GOT3 (cell line): ENCODE results near the gene LGALS9B.
"Not testable (repeated sequence)": the region's sequence is repeated elsewhere in the genome, so short reads cannot be mapped to it uniquely, and the experiment has no call there.

Source experiments
- DNase-seq: peaks from one replicate; lab custom pipeline; 2025; ENCODE audit warnings: mixed read lengths; lab: John Stamatoyannopoulos, UW

The LGALS9B gene

DNA sequence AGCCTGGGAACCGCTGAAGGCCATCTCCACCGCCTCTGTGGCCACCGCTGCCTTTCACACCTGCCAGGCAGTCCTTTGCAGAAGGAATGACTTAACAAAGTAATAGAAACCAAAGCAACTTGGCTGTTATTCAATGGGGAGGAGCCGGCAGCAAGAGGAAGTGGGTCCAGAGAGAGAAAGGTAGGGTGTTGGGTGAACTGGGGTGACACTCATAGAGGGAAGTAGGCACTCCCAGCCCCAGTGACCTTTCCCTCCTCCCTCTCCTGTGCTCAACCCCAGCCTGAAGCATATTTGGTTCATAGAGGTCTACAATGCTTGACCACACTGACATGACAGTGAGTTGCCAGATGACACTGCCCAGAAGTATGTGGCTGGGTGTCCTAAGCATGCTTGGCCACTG is at the start of gene LGALS9B:
Gene LGALS9B, minus strand, starts transcription at position 93 of the 400 bp plus-strand sequence. Its CDS starts 69 bp downstream, at position 24.
- DNase-seq: not testable (repeated sequence)

DNA sequence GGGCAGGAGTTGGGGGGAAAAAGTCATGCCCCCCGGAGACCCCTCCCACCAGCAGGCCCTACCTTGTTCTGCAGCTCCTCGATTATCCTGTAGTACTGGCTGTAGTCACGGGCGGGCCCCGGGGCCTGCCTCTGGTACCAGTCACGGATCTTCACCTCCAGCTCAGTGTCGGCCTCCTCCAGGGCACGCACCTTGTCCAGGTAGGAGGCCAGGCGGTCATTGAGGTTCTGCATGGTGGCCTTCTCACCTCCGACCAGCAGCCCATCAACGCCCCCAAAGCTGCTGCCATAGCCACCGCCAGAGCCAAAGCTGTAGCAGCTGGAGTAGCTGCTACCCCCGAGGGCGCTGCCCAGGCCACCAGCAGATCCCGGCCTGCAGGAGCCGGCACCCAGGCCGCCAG is 49.6 kb upstream of the LGALS9B start:
- DNase-seq: not testable (repeated sequence)

DNA sequence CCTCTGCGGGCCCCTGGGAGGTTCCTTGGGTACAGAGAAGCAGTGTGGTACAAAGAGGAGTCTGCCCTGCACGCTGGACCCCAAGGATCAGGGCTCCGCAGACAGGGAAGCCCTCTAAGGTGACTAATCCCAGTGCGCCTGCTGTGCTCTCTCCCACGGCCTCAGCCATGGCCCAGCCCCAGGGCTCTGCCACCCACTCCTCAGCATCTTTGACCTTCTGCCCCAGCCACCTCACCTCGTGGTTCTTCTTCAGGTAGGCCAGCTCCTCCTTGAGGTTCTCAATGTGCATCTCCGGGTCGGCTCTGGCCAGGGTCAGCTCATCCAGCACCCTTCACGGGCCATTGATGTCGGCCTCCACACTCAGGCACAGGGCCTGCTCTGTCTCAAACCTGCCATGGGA is 47.8 kb upstream of the LGALS9B start:
- not testable (repeated sequence) for DNase-seq

DNA sequence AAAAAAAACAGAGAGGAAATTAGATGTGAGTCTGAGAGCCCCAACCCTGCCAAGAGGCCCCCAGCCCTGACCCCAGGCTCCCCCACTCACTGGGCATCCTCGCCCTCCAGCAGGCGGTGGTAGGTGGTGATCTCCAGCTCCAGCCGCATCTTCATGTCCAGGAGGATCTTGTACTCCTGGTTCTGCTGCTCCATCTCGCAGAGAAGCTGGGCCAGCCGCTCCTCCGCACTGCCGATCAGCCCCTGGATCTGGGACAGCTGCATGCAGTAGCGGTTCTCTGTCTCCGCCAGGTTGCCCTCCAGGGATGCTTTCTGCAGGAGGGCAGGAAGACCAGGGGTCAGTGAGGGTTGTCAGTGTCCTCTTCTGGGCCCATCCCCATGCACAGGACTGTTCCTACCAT is 46.2 kb upstream of the LGALS9B start:
- DNase-seq: not testable (repeated sequence)

DNA sequence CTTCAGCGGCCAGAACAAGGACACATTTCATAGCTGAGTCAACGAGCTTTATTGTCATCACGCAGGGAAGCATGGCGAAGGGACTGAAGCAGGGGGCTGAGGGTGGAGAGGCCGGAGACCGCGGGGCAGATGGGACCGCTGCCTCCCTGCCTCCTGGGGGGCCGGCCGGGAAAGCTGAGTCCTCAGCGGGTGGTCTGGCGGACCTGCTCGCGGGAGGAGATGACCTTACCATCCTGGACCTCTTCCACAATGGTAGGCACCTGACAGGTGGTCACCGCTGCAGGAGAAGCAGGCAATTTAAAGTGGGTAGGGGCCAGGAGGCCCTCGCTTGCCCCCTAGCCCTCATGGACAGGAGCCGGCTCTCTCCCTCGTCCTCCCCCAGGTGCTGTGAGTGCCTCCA is 45.0 kb upstream of the LGALS9B start:
- not testable (repeated sequence) for DNase-seq

DNA sequence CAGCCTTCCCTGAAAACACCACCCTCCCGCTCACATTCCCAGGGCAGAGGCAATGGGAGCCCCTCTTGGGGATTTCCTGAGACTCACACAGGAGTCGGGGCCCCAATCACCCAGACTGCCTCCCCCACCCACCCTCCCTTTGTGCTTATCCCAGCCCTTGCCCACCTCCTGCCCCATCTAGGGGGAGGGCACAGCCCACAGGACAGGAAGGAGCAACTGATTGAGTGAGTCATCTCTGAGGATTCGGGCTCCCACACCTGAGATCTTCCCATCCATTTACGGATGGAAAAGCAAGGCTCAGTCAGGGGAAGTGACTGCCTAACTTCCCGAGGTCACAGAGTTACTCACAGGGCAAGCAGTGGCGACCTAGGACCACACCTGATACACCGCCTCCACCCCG is 44.4 kb upstream of the LGALS9B start:
- not testable (repeated sequence) for DNase-seq

DNA sequence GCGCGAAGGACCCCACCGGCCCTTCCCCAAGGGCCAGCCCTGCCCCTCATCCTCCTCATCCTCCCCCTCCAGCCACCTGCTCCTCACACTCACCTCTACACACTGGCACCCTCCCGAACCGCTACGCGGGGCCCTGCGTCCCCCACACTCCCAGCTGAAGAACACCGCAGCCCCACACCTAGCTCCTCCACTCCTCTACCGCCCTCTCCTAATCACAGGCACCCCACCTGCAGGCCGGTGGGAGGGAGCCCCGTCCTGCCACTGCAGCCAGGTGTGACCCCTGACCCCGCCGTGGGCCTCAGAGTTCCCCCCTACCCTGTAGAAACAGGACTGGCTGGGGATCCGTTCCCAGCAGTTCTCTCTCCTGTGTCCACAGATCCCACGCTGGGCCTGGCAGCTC is 38.0 kb upstream of the LGALS9B start:
- DNase-seq: not testable (repeated sequence)

DNA sequence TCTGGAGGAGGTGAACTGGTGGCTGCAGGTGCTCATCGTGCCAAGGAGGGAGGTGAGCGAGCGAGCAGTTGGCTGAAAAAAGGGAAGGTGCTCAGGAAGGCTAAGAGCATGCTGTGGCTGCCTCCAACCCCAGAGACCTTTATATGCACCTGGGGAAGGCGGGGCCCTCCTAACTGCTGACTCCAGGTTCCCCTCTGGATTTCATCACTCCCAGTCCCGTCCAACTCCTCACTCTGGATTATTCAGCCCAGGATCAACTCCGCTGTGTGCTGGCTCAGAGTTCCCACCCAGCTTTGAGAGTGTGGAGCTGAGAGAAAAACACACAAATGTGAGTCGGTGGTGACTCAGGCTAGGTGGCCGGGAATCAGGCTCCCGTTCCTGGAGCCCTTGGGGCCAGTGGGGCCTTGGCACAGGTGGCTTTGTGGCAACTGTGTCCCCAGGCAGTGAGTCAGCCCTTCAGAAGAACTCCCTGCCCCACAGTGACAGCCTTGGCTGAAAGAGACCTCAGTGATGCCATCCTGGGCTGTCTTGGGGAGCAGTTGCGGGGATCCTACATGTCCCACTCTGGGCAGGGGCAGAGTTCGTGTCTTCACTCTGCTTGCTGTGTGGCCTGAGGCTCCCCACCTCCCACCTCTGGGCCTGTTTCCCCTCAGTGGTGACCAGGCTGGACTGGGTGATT is 37.2 kb upstream of the LGALS9B start:
- not testable (repeated sequence) for DNase-seq

DNA sequence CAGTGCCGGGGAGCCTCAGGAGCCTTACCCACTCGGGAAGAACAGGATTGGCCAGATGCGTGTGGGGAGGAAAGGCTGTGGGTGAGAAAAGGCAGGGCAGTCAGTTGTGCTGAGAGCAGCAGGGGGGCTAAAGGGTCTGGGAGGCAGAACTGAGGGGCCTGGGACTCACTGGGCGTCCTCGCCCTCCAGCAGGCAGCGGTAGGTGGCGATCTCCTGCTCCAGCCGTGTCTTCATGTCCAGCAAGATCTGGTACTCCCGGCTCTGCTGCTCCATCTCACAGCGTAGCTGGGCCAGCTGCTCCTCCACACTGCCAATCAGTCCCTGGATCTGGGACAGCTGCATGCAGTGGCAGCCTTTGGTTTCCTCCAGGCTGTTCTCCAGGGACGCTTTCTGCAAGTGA is 34.6 kb upstream of the LGALS9B start:
- DNase-seq: not testable (repeated sequence)

DNA sequence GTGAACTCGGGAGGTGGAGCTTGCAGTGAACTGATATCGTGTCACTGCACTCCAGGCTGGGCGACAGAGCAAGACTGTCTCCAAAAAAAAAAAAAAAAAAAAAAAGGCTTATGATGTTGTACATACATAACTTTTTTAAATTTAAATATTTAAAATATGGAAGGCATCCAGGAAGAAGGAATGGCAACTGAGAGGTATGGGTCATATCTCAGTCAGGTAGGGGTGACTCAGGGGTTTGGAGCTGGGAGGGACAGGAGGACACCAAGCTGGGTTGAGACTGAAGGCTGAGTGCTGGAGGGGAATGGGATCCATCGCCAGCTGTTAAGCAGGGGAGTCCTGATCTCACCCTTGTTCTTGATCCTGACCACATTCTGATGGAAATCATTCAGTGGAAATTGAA is 33.0 kb upstream of the LGALS9B start:
- DNase-seq: not testable (repeated sequence)

DNA sequence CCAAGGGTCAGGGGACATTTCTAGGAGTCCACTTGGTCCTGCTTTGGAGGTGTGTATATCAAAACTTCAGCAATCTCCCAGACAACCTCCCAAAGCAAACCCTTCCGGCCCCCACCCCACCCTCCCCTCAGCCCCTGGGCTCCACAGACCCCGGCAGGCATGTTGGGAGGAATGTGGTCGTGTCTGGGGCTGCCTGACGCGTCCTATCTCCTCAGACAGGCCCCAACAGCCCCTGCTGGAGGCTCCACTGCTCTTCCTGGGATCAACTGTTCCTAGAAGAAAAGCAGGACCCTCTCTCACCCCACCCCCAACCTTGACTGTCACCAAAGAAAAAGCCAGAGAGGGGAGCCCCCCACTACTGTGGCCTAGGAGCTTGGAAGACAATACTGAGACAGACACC is 28.1 kb upstream of the LGALS9B start:
- not testable (repeated sequence) for DNase-seq

DNA sequence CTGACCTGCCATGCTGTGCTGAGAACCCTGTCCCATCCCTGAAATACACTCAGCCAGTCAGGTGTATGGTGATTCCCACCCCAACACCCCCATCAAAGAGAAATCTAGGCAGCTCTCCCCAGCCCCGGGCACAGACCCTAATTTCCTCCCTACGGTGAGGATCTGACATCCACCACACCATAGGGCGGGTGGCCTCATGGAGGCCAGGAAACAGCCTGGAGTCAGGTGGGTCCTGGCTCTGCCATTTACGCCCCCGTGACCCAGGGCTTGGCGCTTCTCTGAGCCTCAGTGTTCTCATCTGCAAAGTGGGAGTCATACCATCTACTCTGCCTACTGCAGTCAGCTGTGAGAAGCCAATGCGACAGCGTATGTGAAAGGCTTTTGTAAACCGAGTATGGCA is 27.4 kb upstream of the LGALS9B start:
- not testable (repeated sequence) for DNase-seq

DNA sequence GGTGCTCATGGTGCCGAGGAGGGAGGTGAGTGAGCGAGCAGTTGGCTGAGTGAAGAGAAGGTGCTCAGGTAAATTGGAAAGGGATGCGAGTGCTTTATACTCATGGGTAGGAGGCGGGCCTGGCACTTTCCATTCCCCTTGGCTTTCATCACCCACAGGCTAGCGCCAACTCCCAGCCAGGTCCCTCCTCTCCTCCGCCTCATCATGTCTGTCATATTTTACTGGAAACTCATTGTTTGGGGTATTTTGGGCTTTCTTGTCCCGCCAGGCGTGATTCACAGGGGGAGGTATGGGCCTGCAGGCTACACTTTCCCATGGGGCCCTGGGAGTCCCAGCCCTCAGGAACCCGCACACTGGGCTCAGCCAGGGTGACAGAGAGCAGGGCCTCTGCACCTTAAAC is 26.8 kb upstream of the LGALS9B start:
- not testable (repeated sequence) for DNase-seq

DNA sequence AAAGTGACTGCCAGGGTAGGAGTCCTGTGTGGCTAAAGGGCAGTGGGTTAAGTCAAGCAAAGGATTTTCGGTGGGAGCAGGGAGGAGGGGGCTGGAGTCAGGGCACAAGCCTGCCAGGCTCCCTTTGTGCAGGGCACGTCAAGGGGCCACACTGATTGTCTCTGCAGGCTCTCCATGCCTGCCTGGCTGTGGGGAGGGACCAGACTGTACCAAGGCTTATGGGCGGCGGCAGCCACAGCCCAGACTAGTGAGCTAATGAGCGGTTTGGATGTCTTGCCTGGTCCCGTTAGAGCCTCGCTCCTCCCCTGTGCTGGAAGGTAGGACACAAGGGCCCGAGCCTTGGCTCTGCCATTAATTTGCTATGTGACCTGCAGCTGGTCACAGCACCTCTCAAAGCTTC is 25.6 kb upstream of the LGALS9B start:
- DNase-seq: not testable (repeated sequence)

DNA sequence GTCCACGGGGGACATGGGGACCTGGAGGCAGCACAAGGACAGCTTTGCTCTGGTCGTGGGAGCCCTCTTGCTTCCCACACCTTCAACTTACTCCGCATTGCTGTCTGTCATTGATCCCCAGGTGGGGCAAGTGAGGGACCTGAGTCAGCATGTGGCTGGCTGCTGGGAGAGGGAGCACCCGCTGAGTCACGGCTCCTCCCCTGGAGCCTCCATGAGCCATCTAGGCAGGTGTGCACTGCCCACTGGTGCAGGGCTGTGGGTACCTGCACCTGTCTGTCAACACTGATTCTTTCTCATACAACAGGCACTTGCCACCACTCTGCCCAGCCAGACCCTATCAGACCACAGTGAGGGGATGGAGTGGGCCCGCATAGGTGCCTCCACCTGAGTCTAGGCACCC is 24.8 kb upstream of the LGALS9B start:
- DNase-seq: not testable (repeated sequence)

DNA sequence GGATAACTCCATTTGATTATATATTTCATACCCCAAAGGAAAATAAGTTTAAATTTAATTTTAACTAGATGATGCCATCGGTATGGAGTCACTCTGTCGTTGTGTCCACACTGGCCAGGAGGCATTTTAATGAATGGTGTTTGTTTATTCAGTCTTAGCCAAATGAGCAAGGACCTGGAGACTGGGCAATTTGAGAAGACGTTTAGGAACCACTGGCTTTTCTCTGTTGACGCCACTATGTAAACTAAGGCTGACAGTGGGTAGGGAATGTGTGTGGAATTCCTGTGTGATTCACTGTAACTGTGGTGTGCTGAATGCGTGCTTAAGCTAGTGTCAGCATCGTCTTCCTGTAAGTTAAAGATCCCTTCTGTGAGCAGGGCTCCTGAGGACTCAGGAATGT is 17.6 kb upstream of the LGALS9B start:
- not testable (repeated sequence) for DNase-seq

DNA sequence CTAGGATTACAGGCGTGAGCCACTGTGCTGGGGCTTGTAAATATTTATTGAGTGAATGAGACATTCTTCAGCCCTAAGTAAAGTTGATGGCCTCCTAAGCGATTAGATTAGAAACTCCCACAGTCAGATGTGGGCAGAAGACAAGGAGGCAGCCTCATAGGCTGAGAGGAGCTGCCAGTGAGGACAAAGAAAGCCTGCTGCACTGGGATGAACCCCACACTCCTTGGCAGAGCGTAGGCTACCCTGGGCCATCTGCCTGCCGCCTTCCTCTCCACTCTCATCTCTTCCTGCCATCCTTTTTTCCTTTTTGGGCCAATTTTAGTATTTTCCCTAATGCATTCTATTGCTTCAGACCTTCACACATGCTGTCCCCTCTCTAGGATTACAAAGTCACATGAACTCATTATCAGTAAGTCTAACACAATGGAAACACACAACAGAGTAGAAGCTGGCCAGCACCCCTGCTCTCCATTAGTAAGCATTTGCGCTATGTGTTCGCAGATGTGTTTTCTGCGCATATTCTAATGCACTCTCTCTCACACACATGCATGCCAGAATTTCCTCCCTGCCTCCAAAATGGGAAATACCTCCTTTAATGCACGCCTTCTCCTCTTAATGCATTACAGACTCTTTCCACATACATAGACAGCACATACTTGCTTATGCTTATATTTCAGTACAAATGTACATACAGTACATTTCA is 12.7 kb upstream of the LGALS9B start:
- DNase-seq: not testable (repeated sequence)

DNA sequence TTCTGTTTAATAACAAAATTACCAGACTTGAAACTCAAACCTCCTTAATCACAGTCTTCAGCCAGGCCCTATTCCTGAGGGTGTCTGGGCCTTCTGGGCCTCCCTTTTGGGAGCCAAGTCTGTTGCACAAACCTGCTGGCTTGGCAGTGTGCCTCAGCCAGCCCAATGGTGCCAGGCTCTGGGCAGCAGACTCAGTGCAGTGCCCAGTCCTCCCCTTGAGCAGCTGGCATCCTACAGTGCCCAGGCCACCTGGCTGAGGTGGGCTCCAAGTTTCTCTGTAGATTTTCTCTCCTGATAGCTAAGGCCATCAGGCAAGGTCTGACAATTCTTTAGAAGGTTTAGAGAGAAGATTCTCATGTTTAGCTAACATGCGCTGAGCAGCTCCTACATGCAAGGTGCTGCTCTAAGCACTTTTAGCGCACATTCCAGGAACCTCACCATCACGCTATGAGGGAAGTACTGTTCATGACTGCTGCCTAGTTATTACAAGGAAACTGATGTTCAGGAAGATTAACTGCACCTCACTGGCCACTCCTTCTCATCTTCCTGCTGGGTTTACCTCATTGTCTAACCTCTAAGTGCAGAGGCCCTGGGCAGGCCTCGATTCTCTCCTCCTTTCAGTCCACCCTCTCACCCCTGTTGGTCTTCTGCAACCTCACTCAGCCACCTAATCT is 10.2 kb upstream of the LGALS9B start:
- DNase-seq: not testable (repeated sequence)

DNA sequence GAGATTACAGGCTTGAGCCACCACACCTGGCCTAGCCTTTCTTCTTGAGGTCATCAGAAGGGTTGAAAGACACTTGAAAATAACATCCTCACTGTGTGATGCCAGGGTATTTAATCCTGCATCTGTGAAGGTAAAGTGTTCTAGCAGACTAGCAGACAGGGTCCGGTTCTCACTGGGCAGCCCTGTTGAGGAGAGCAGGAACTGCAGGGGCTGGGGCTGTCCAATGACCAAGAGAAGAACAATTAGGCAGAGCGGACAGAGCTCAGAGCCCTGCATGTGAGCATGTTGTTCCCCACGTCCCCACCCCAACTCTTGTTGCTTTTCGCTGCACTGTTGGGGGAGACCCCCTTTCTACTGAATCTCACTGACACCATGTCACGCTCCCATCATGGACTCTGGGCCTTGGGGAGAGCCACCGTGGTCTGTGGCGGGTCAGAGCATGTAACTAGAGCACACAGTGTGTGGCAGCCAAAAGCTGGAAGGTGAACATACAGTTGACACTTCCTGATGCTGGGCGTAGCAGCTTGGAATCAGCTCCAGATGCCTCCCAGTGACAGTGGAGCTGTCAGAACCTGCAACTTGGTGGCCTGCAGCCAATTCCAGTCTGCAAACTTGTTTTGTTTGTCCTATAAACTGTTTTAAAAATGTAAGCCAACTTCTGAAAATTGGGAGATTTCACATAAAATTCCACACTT is 7.9 kb upstream of the LGALS9B start:
- not testable (repeated sequence) for DNase-seq

DNA sequence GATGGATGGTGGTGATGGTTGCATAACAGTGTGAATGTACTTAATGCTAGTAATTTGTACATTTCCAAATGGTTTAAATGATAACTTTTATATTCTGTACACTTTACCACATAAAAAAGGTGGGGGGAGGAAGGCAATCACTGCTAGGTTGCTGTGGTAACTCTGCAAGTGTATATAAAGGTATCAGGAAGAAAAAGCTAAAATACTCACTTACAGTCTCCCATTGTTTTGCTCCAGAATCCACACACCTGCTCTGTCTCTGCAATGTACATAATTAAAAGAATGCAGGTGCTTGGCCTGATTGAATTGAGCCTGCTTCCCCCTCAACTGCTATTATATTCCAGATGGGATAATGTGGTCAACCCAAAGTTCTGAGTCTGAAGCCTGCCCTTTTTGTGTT is 6.7 kb upstream of the LGALS9B start:
- not testable (repeated sequence) for DNase-seq

DNA sequence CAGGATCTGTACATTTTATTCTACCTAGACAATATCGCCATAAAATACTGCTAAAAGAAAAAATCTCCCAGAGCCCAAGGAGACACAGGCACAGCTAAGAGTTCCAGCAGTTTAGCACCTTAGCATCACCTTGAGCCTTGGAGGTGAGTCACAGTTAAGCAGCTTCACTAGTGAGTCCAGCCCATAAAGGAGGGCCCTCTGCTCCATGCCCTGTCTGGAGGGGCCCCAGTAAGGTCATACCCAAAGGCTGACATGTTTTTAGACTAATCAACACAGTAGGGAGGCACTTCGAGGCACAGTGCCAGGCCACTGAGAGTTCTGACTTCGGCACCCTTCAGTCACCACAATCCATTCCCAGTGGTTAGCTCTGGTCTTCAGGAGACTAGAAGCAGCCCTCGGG is 2.6 kb upstream of the LGALS9B start:
- DNase-seq: not testable (repeated sequence)

DNA sequence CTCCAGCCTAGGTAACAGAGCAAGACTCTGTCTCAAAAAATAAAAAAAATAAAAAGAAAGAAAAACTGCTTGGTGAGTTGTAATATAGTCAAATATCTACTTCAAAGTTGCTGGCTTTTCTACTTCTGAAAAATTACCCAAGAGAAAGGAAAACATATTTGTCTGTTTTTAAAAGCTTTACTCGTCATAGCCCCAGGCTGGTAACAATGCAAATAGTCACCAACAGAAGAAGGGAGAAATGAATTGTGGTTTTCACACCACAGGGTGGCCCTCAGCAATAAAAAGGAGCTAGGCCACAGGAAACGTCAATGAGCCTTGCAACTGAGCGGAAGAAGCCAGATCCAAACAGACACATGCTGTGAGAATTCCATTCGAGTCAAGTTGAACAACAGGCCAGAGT is 1.8 kb upstream of the LGALS9B start:
- DNase-seq: not testable (repeated sequence)
